HAP-1 (cell line): ENCODE results near the gene DIP2C.
"Not testable (repeated sequence)": the region's sequence is repeated elsewhere in the genome, so short reads cannot be mapped to it uniquely, and the experiment has no call there.

Source experiments
- DNase-seq, 2 experiments: peaks; one replicate each; pipeline ENCODE4 v3.0.0-alpha.2; 2016 to 2020; ENCODE audit warnings: low spot score in 2 of 2
- H3K27me3 ChIP-seq: fragments of 250-450 bp; sonication (Bioruptor Pico); 2 replicates; pipeline ENCODE4 v1.5.1; 2020; ENCODE audit warnings: low read depth, mild to moderate bottlenecking, moderate library complexity
- H3K36me3 ChIP-seq: fragments of 250-450 bp; sonication (Bioruptor Pico); replicated peaks from 2 replicates; pipeline ENCODE4 v1.5.1; 2020; ENCODE audit warnings: mild to moderate bottlenecking
- H3K4me1 ChIP-seq: fragments of 250-450 bp; sonication (Bioruptor Pico); 2 replicates; pipeline ENCODE4 v1.5.1; 2020; ENCODE audit warnings: mild to moderate bottlenecking
- H3K4me3 ChIP-seq: fragments of 250-450 bp; sonication (Bioruptor Pico); 2 replicates; pipeline ENCODE4 v1.5.1; 2020; ENCODE audit warnings: mild to moderate bottlenecking, moderate library complexity
- H3K9me3 ChIP-seq: fragments of 250-450 bp; sonication (Bioruptor Pico); 2 replicates; pipeline ENCODE4 v1.5.1; 2020; ENCODE audit warnings: mild to moderate bottlenecking, moderate library complexity
- in situ Hi-C: fragments of 300-500 bp; cut with MboI; formaldehyde crosslinking; loops from 3 replicates; pipeline ENCODE4 v1.14.3; 2020; ENCODE audit warnings: low sequenced_read_pairs, inconsistent platforms, mixed read lengths

The DIP2C gene

GRCh38 chr10:590721-591120 lies 98.7 kb downstream of the DIP2C start:
- Histone ChIP-seq H3K36me3 (no peaks in the 10 kb centered on the region), H3K27me3 (no peaks in the 10 kb centered on the region), H3K4me1 (no peaks in the 10 kb centered on the region), H3K9me3 (no peaks in the 10 kb centered on the region), H3K4me3 (no peak overlapping the region)
- no peak for DNase-seq
- in situ Hi-C loops = no loop called here

GRCh38 chr10:589961-590680 lies 99.3 kb downstream of the DIP2C start:
- H3K4me3 ChIP-seq = no peak overlapping the region
- no peak for DNase-seq
- no peaks in the 10 kb centered on the region for H3K4me1 ChIP-seq
- no peaks in the 10 kb centered on the region for H3K27me3 ChIP-seq
- no peaks in the 10 kb centered on the region for H3K9me3 ChIP-seq
- no peaks in the 10 kb centered on the region for H3K36me3 ChIP-seq
- in situ Hi-C loops = no loop called here

GRCh38 chr10:588246-589165 lies 101.0 kb downstream of the DIP2C start:
- DNase-seq = no peak
- in situ Hi-C loops = no loop called here
- H3K36me3 ChIP-seq = no peaks in the 10 kb centered on the region
- H3K4me1 ChIP-seq = no peaks in the 10 kb centered on the region
- H3K9me3 ChIP-seq = no peaks in the 10 kb centered on the region
- H3K27me3 ChIP-seq = no peaks in the 10 kb centered on the region
- no peak overlapping the region for H3K4me3 ChIP-seq

GRCh38 chr10:586716-587115 lies 102.8 kb downstream of the DIP2C start:
- Histone ChIP-seq H3K27me3 (no peaks in the 10 kb centered on the region), H3K4me3 (no peak overlapping the region), H3K4me1 (no peaks in the 10 kb centered on the region), H3K36me3 (no peaks in the 10 kb centered on the region), H3K9me3 (no peaks in the 10 kb centered on the region)
- no peak for DNase-seq
- in situ Hi-C loops = no loop called here

- H3K9me3 ChIP-seq = no peaks in the 10 kb centered on the region
- in situ Hi-C loops = no loop called here
- no peaks in the 10 kb centered on the region for H3K27me3 ChIP-seq
- no peak for DNase-seq
- no peaks in the 10 kb centered on the region for H3K36me3 ChIP-seq
- H3K4me1 ChIP-seq = no peaks in the 10 kb centered on the region
- no peak overlapping the region for H3K4me3 ChIP-seq
Observed at GRCh38 chr10:586151-586550, 103.3 kb downstream of the DIP2C start.

- in situ Hi-C loops = no loop called here
- no peaks in the 10 kb centered on the region for H3K27me3 ChIP-seq
- H3K4me3 ChIP-seq = no peak overlapping the region
- H3K4me1 ChIP-seq = no peaks in the 10 kb centered on the region
- H3K9me3 ChIP-seq = no peaks in the 10 kb centered on the region
- no peaks in the 10 kb centered on the region for H3K36me3 ChIP-seq
- no peak for DNase-seq
Observed at GRCh38 chr10:585502-585901, 104.0 kb downstream of the DIP2C start.

GRCh38 chr10:584497-585290 lies 104.8 kb downstream of the DIP2C start:
- H3K9me3 ChIP-seq, H3K4me3 ChIP-seq, in situ Hi-C loops, H3K4me1 ChIP-seq, DNase-seq, H3K27me3 ChIP-seq, H3K36me3 ChIP-seq: not testable (repeated sequence)

- in situ Hi-C loops = no loop called here
- H3K9me3 ChIP-seq = peaks cover 3% of the 10 kb centered on the region; the same call in 1 of the 2 replicates
- H3K27me3 ChIP-seq = no peaks in the 10 kb centered on the region
- no peaks in the 10 kb centered on the region for H3K4me1 ChIP-seq
- H3K4me3 ChIP-seq = no peak overlapping the region
- DNase-seq = no peak
- H3K36me3 ChIP-seq = no peaks in the 10 kb centered on the region
Observed at GRCh38 chr10:583433-583832, 106.0 kb downstream of the DIP2C start.

GRCh38 chr10:581776-582330 lies 107.6 kb downstream of the DIP2C start:
- no peaks in the 10 kb centered on the region for H3K27me3 ChIP-seq
- in situ Hi-C loops = no loop called here

GRCh38 chr10:580778-581177 lies 108.7 kb downstream of the DIP2C start:
- no peak for DNase-seq
- no peaks in the 10 kb centered on the region for H3K4me1 ChIP-seq
- H3K27me3 ChIP-seq = no peaks in the 10 kb centered on the region
- in situ Hi-C loops = no loop called here
- no peak overlapping the region for H3K4me3 ChIP-seq
- no peaks in the 10 kb centered on the region for H3K36me3 ChIP-seq
- H3K9me3 ChIP-seq = peaks cover 3% of the 10 kb centered on the region; the same call in 1 of the 2 replicates

More at GRCh38 chr10:581776-582330, 107.6 kb downstream of the DIP2C start:
- DNase-seq = no peak
- no peaks in the 10 kb centered on the region for H3K4me1 ChIP-seq
- no peak overlapping the region for H3K4me3 ChIP-seq
- H3K36me3 ChIP-seq = no peaks in the 10 kb centered on the region
- H3K9me3 ChIP-seq = peaks cover 3% of the 10 kb centered on the region; the same call in 1 of the 2 replicates

- H3K4me3 ChIP-seq = no peak overlapping the region
- H3K27me3 ChIP-seq = no peaks in the 10 kb centered on the region
- DNase-seq = no peak
- peaks cover 3% of the 10 kb centered on the region; the same call in 1 of the 2 replicates for H3K9me3 ChIP-seq
- no peaks in the 10 kb centered on the region for H3K4me1 ChIP-seq
- H3K36me3 ChIP-seq = no peaks in the 10 kb centered on the region
- in situ Hi-C loops = no loop called here
Observed at GRCh38 chr10:576130-576465, 113.4 kb downstream of the DIP2C start.

- Histone ChIP-seq H3K4me3 (no peak overlapping the region), H3K36me3 (no peaks in the 10 kb centered on the region)
- in situ Hi-C loops = no loop called here
Observed at GRCh38 chr10:575402-576129, 113.9 kb downstream of the DIP2C start.

GRCh38 chr10:572696-573095 lies 116.8 kb downstream of the DIP2C start:
- in situ Hi-C loops = no loop called here
- Histone ChIP-seq H3K4me1 (no peaks in the 10 kb centered on the region), H3K4me3 (no peak overlapping the region), H3K9me3 (peaks cover 4% of the 10 kb centered on the region; the same call in 1 of the 2 replicates), H3K36me3 (no peaks in the 10 kb centered on the region), H3K27me3 (no peaks in the 10 kb centered on the region)
- DNase-seq = no peak

More at GRCh38 chr10:575402-576129, 113.9 kb downstream of the DIP2C start:
- H3K4me1 ChIP-seq = no peaks in the 10 kb centered on the region
- DNase-seq = no peak
- peaks cover 3% of the 10 kb centered on the region; the same call in 1 of the 2 replicates for H3K9me3 ChIP-seq
- no peaks in the 10 kb centered on the region for H3K27me3 ChIP-seq
